Transverse colon (tissue), 4 donors: ENCODE results near the gene NRN1L. TPM values are rescaled to one million over a fixed set of nuclear protein-coding genes. Genes with fewer than 3 reads are reported as not detected.

ENCODE experiments used
- DNase-seq: peaks from one replicate; pipeline ENCODE4 v3.0.0-alpha.2; 2019
- H3K27ac ChIP-seq, 4 donors: fragments of 200-600 bp; sonication (generic); 2 replicates each; pipeline ENCODE4 v1.5.1; 2016 to 2018; ENCODE audit warnings: inconsistent platforms in 4 of 4
- H3K27me3 ChIP-seq: fragments of 200-600 bp; sonication (generic); 2 replicates; pipeline ENCODE4 v1.5.1; 2017; ENCODE audit warnings: inconsistent platforms
- H3K36me3 ChIP-seq, 4 donors: fragments of 200-600 bp; sonication (generic); 2 replicates each; pipeline ENCODE4 v1.5.1; 2017 to 2019; ENCODE audit warnings: inconsistent platforms in 4 of 4
- H3K4me1 ChIP-seq, 4 donors: fragments of 200-600 bp; sonication (generic); 2 replicates each; pipeline ENCODE4 v1.5.1; 2017 to 2020; ENCODE audit warnings: inconsistent platforms in 4 of 4
- H3K4me3 ChIP-seq, 4 donors: fragments of 200-600 bp; sonication (generic); 1 replicate in 1 of 4; 2 replicates in 3 of 4; pipeline versions ENCODE4 v1.5.1 to v1.6.1; 2017 to 2019; ENCODE audit warnings: inconsistent platforms in 4 of 4
- H3K9me3 ChIP-seq, 2 donors: fragments of 200-600 bp; sonication (generic); 2 replicates each; pipeline ENCODE4 v1.5.1; 2017 to 2019; ENCODE audit warnings: inconsistent platforms in 2 of 2
- CTCF ChIP-seq, 5 experiments: fragments of 200-600 bp in 3 of 5; fragments of 450-650 bp in 2 of 5; sonication (generic) in 3 of 5; IDR thresholded peaks; 1 replicate in 2 of 5; 2 replicates in 3 of 5; pipeline ENCODE4 v1.5.1; 2016 to 2017; ENCODE audit warnings: antibody characterized with exemption in 5 of 5, inconsistent platforms in 3 of 5, mild to moderate bottlenecking in 2 of 5, moderate library complexity in 1 of 5
- EP300 ChIP-seq: sonication (generic); formaldehyde crosslinking; IDR thresholded peaks from one replicate; pipeline ENCODE4 v1.6.1; 2017; ENCODE audit warnings: antibody characterized with exemption, low read depth
- POLR2A ChIP-seq: fragments of 450-650 bp; IDR thresholded peaks from one replicate; pipeline ENCODE4 v1.6.1; 2016; ENCODE audit warnings: antibody characterized with exemption, mild to moderate bottlenecking, moderate library complexity
- POLR2AphosphoS5 ChIP-seq, 3 donors: sonication (generic); formaldehyde crosslinking; IDR thresholded peaks; one replicate each; pipeline ENCODE4 v1.6.1; 2016; ENCODE audit warnings: antibody characterized with exemption in 3 of 3
- WGBS, 2 donors: methylation state at CpG; one replicate each; pipeline ENCODE4 v1.1.5; 2018; ENCODE audit warnings: low coverage in 1 of 2; 5-methylcytosine and 5-hydroxymethylcytosine counted together
- in situ Hi-C, 4 donors: fragments of 200-750 bp; cut with MboI; loops; one replicate each; pipeline versions ENCODE4 v1.15.0 to v1.15.1; 2017; ENCODE audit warnings: low sequenced_read_pairs in 3 of 4, low pct_ligation_motif_present in 1 of 4, low pct_unique_long_range_greater_than_20kb in 1 of 4
- intact Hi-C: fragments of 100-400 bp; cut with DNase I; formaldehyde crosslinking; loops from one replicate; pipeline ENCODE4 v1.15.1; 2023; ENCODE audit warnings: low total_unique reads
- total RNA-seq, 4 donors: library from RNA; depleted of rRNA; stranded (reverse); fragments of >200 nt; gene quantifications; one replicate each; pipeline ENCODE4 v1.1.0, GENCODE V29; 2016

The NRN1L gene
- total RNA-seq, 4 donors from 2014 or later = 2.5 TPM; not detected in 3

GRCh38 chr16:67893743-67894399 is 9.2 kb downstream of the NRN1L start:
- DNase-seq = peak; percentile 54
- Histone ChIP-seq H3K9me3 (no peaks in the 10 kb centered on the region), H3K27me3 (no peaks in the 10 kb centered on the region), H3K36me3 (no peaks in the 10 kb centered on the region), H3K4me1 (peaks cover 8 to 51% (median 39%) of the 10 kb centered on the region in 4 donors), H3K27ac (peak overlapping the region; percentile 94 to 99 (median 98)), H3K4me3 (peak overlapping the region; percentile 68 to 98 (median 89))
- in situ Hi-C loops (no loop called here), intact Hi-C loops (no loop called here)
- peak; percentile 49 to 62 (median 52) for TF ChIP-seq POLR2AphosphoS5 (IDR thresholded peaks at IDR 0.05)
- TF ChIP-seq CTCF (IDR thresholded peaks at IDR 0.05) = no peak
- no peak for TF ChIP-seq EP300
- peak; percentile 62 for TF ChIP-seq POLR2A
- 13 to 24% methylated on average over 7 to 14 of the region's 14 CpGs for WGBS, 2 donors

GRCh38 chr16:67897231-67897630 is 12.5 kb downstream of the NRN1L start:
- in situ Hi-C loops = no loop called here
- H3K4me1 ChIP-seq = peaks cover 8 to 60% (median 37%) of the 10 kb centered on the region in 4 donors
- H3K36me3 ChIP-seq = no peaks in the 10 kb centered on the region
- no peaks in the 10 kb centered on the region for H3K9me3 ChIP-seq
- no peak overlapping the region for H3K4me3 ChIP-seq
- intact Hi-C loops = no loop called here
- DNase-seq = no peak
- WGBS, 2 donors = 73 to 86% methylated on average over 3 of the region's 3 CpGs
- no peak for TF ChIP-seq POLR2AphosphoS5 (IDR thresholded peaks at IDR 0.05)
- TF ChIP-seq CTCF (IDR thresholded peaks at IDR 0.05) = no peak
- no peak for TF ChIP-seq EP300
- no peak for TF ChIP-seq POLR2A
- H3K27me3 ChIP-seq = no peaks in the 10 kb centered on the region
- peak overlapping the region in 1 of 4 donors; percentile 8 for H3K27ac ChIP-seq

GRCh38 chr16:67901734-67902133 is 17.0 kb downstream of the NRN1L start:
- TF ChIP-seq POLR2AphosphoS5 (IDR thresholded peaks at IDR 0.05) (no peak), EP300 (no peak), CTCF (IDR thresholded peaks at IDR 0.05) (no peak), POLR2A (no peak)
- Histone ChIP-seq H3K4me1 (peaks cover 0 to 30% (median 13%) of the 10 kb centered on the region in 4 donors), H3K4me3 (no peak overlapping the region), H3K36me3 (no peaks in the 10 kb centered on the region), H3K9me3 (no peaks in the 10 kb centered on the region), H3K27me3 (no peaks in the 10 kb centered on the region), H3K27ac (peak overlapping the region in 2 of 4 donors; percentile 23 to 35)
- DNase-seq = peak; percentile 33
- WGBS, 2 donors = 77 to 80% methylated on average over 1 to 5 of the region's 5 CpGs
- in situ Hi-C loops (no loop called here), intact Hi-C loops (no loop called here)

GRCh38 chr16:67902831-67903230 is 18.1 kb downstream of the NRN1L start:
- Histone ChIP-seq H3K27me3 (no peaks in the 10 kb centered on the region), H3K4me1 (peaks cover 0 to 23% (median 4%) of the 10 kb centered on the region in 4 donors), H3K36me3 (no peaks in the 10 kb centered on the region), H3K27ac (peak overlapping the region in 1 of 4 donors; percentile 7), H3K4me3 (no peak overlapping the region), H3K9me3 (no peaks in the 10 kb centered on the region)
- TF ChIP-seq EP300 = no peak
- TF ChIP-seq CTCF (IDR thresholded peaks at IDR 0.05) = no peak
- TF ChIP-seq POLR2AphosphoS5 (IDR thresholded peaks at IDR 0.05) = no peak
- no peak for TF ChIP-seq POLR2A
- DNase-seq = no peak
- intact Hi-C loops (no loop called here), in situ Hi-C loops (no loop called here)
- WGBS, 2 donors = 65 to 94% methylated on average over 2 to 4 of the region's 4 CpGs
